ENCODE data around the gene PLEKHN1.

The PLEKHN1 gene

GRCh38 chr1:952201-952600 is 14.1 kb upstream of the PLEKHN1 start:
- Histone ChIP-seq H3K27ac (ENCODE audit: low read depth, low read length) (no peak overlapping the region), H3K4me1 (ENCODE audit: control insufficient read depth, insufficient read depth, low read length) (no peaks in the 10 kb centered on the region), H3K9ac (ENCODE audit: low read length) (no peak overlapping the region), H3K4me3 (ENCODE audit: low read length) (no peak overlapping the region), H3K27me3 (ENCODE audit: control insufficient read depth, insufficient read depth, low read length) (no peaks in the 10 kb centered on the region), H3K36me3 (ENCODE audit: control insufficient read depth, insufficient read depth, low read length) (peaks cover 48% of the 10 kb centered on the region)

GRCh38 chr1:952603-953002 is 13.7 kb upstream of the PLEKHN1 start:
- Histone ChIP-seq H3K27me3 (ENCODE audit: control insufficient read depth, insufficient read depth, low read length) (no peaks in the 10 kb centered on the region), H3K4me1 (ENCODE audit: control insufficient read depth, insufficient read depth, low read length) (peaks cover 1% of the 10 kb centered on the region), H3K9ac (ENCODE audit: low read length) (no peak overlapping the region), H3K36me3 (ENCODE audit: control insufficient read depth, insufficient read depth, low read length) (peaks cover 46% of the 10 kb centered on the region), H3K27ac (ENCODE audit: low read depth, low read length) (no peak overlapping the region), H3K4me3 (ENCODE audit: low read length) (no peak overlapping the region)

- H3K9ac ChIP-seq (ENCODE audit: low read length): no peak overlapping the region
- H3K36me3 ChIP-seq (ENCODE audit: control insufficient read depth, insufficient read depth, low read length): peaks cover 40% of the 10 kb centered on the region
- no peak overlapping the region for H3K27ac ChIP-seq (ENCODE audit: low read depth, low read length)
- peaks cover 4% of the 10 kb centered on the region for H3K4me1 ChIP-seq (ENCODE audit: control insufficient read depth, insufficient read depth, low read length)
- H3K27me3 ChIP-seq (ENCODE audit: control insufficient read depth, insufficient read depth, low read length): no peaks in the 10 kb centered on the region
- H3K4me3 ChIP-seq (ENCODE audit: low read length): no peak overlapping the region
Measured at GRCh38 chr1:953524-954320, 12.6 kb upstream of the PLEKHN1 start.

GRCh38 chr1:954927-955326 is 11.4 kb upstream of the PLEKHN1 start:
- H3K9ac ChIP-seq (ENCODE audit: low read length): no peak overlapping the region
- no peak overlapping the region for H3K4me3 ChIP-seq (ENCODE audit: low read length)
- H3K27me3 ChIP-seq (ENCODE audit: control insufficient read depth, insufficient read depth, low read length): no peaks in the 10 kb centered on the region
- no peak overlapping the region for H3K27ac ChIP-seq (ENCODE audit: low read depth, low read length)
- H3K36me3 ChIP-seq (ENCODE audit: control insufficient read depth, insufficient read depth, low read length): peaks cover 39% of the 10 kb centered on the region
- H3K4me1 ChIP-seq (ENCODE audit: control insufficient read depth, insufficient read depth, low read length): peaks cover 4% of the 10 kb centered on the region

GRCh38 chr1:955474-955873 is 10.8 kb upstream of the PLEKHN1 start:
- Histone ChIP-seq H3K27ac (ENCODE audit: low read depth, low read length) (no peak overlapping the region), H3K4me3 (ENCODE audit: low read length) (no peak overlapping the region), H3K9ac (ENCODE audit: low read length) (no peak overlapping the region), H3K4me1 (ENCODE audit: control insufficient read depth, insufficient read depth, low read length) (peaks cover 4% of the 10 kb centered on the region), H3K27me3 (ENCODE audit: control insufficient read depth, insufficient read depth, low read length) (no peaks in the 10 kb centered on the region), H3K36me3 (ENCODE audit: control insufficient read depth, insufficient read depth, low read length) (peaks cover 34% of the 10 kb centered on the region)

- Histone ChIP-seq H3K9ac (ENCODE audit: low read length) (no peak overlapping the region), H3K27ac (ENCODE audit: low read depth, low read length) (no peak overlapping the region), H3K36me3 (ENCODE audit: control insufficient read depth, insufficient read depth, low read length) (peaks cover 30% of the 10 kb centered on the region), H3K4me3 (ENCODE audit: low read length) (no peak overlapping the region), H3K4me1 (ENCODE audit: control insufficient read depth, insufficient read depth, low read length) (peaks cover 4% of the 10 kb centered on the region), H3K27me3 (ENCODE audit: control insufficient read depth, insufficient read depth, low read length) (no peaks in the 10 kb centered on the region)
Measured at GRCh38 chr1:956636-957035, 9.6 kb upstream of the PLEKHN1 start.

GRCh38 chr1:958823-959730 is 7.2 kb upstream of the PLEKHN1 start, which contains the start of gene NOC2L:
Gene NOC2L, minus strand, starts transcription at chr1:959256. Its CDS starts 16 bp downstream, at chr1:959240.
- Histone ChIP-seq H3K4me3 (ENCODE audit: low read length) (peak within 1 kb of the TSS; percentile 94), H3K4me1 (ENCODE audit: control insufficient read depth, insufficient read depth, low read length) (peaks cover 4% of the 10 kb centered on the region), H3K27ac (ENCODE audit: low read depth, low read length) (peak within 1 kb of the TSS; percentile 22), H3K9ac (ENCODE audit: low read length) (peak within 1 kb of the TSS; percentile 57), H3K27me3 (ENCODE audit: control insufficient read depth, insufficient read depth, low read length) (no peaks in the 10 kb centered on the region), H3K36me3 (ENCODE audit: control insufficient read depth, insufficient read depth, low read length) (peaks cover 19% of the 10 kb centered on the region)

GRCh38 chr1:959731-960362 is 6.4 kb upstream of the PLEKHN1 start:
- no peak overlapping the region for H3K27ac ChIP-seq (ENCODE audit: low read depth, low read length)
- peaks cover 17% of the 10 kb centered on the region for H3K36me3 ChIP-seq (ENCODE audit: control insufficient read depth, insufficient read depth, low read length)
- peak overlapping the region; percentile 59 for H3K4me3 ChIP-seq (ENCODE audit: low read length)
- H3K27me3 ChIP-seq (ENCODE audit: control insufficient read depth, insufficient read depth, low read length): no peaks in the 10 kb centered on the region
- no peak overlapping the region for H3K9ac ChIP-seq (ENCODE audit: low read length)
- H3K4me1 ChIP-seq (ENCODE audit: control insufficient read depth, insufficient read depth, low read length): peaks cover 4% of the 10 kb centered on the region

GRCh38 chr1:960363-961131 is 5.7 kb upstream of the PLEKHN1 start, which contains the start of gene KLHL17:
Gene KLHL17, plus strand, starts transcription at chr1:960584. Its CDS starts 110 bp downstream, at chr1:960694.
- Histone ChIP-seq H3K4me1 (ENCODE audit: control insufficient read depth, insufficient read depth, low read length) (peaks cover 4% of the 10 kb centered on the region), H3K9ac (ENCODE audit: low read length) (no peak within 1 kb of the TSS), H3K4me3 (ENCODE audit: low read length) (peak within 1 kb of the TSS; percentile 59), H3K27me3 (ENCODE audit: control insufficient read depth, insufficient read depth, low read length) (no peaks in the 10 kb centered on the region), H3K36me3 (ENCODE audit: control insufficient read depth, insufficient read depth, low read length) (peaks cover 10% of the 10 kb centered on the region), H3K27ac (ENCODE audit: low read depth, low read length) (no peak within 1 kb of the TSS)

GRCh38 chr1:961132-961669 is 5.1 kb upstream of the PLEKHN1 start:
- Histone ChIP-seq H3K9ac (ENCODE audit: low read length) (no peak overlapping the region), H3K4me3 (ENCODE audit: low read length) (peak overlapping the region; percentile 58), H3K4me1 (ENCODE audit: control insufficient read depth, insufficient read depth, low read length) (peaks cover 4% of the 10 kb centered on the region)

GRCh38 chr1:962381-963300 is 3.6 kb upstream of the PLEKHN1 start:
- H3K27ac ChIP-seq (ENCODE audit: low read depth, low read length): no peak overlapping the region
- H3K4me1 ChIP-seq (ENCODE audit: control insufficient read depth, insufficient read depth, low read length): peaks cover 2% of the 10 kb centered on the region
- peaks cover 1% of the 10 kb centered on the region for H3K27me3 ChIP-seq (ENCODE audit: control insufficient read depth, insufficient read depth, low read length)
- H3K4me3 ChIP-seq (ENCODE audit: low read length): no peak overlapping the region
- no peaks in the 10 kb centered on the region for H3K36me3 ChIP-seq (ENCODE audit: control insufficient read depth, insufficient read depth, low read length)
- H3K9ac ChIP-seq (ENCODE audit: low read length): no peak overlapping the region

More at GRCh38 chr1:961132-961669, 5.1 kb upstream of the PLEKHN1 start:
- H3K27me3 ChIP-seq (ENCODE audit: control insufficient read depth, insufficient read depth, low read length): no peaks in the 10 kb centered on the region
- no peak overlapping the region for H3K27ac ChIP-seq (ENCODE audit: low read depth, low read length)
- peaks cover 4% of the 10 kb centered on the region for H3K36me3 ChIP-seq (ENCODE audit: control insufficient read depth, insufficient read depth, low read length)
